ENCODE data around the gene FAM110A.
A peak's percentile ranks its signal among the peaks of the same experiment; 100 is the strongest.

Gene FAM110A

DNA sequence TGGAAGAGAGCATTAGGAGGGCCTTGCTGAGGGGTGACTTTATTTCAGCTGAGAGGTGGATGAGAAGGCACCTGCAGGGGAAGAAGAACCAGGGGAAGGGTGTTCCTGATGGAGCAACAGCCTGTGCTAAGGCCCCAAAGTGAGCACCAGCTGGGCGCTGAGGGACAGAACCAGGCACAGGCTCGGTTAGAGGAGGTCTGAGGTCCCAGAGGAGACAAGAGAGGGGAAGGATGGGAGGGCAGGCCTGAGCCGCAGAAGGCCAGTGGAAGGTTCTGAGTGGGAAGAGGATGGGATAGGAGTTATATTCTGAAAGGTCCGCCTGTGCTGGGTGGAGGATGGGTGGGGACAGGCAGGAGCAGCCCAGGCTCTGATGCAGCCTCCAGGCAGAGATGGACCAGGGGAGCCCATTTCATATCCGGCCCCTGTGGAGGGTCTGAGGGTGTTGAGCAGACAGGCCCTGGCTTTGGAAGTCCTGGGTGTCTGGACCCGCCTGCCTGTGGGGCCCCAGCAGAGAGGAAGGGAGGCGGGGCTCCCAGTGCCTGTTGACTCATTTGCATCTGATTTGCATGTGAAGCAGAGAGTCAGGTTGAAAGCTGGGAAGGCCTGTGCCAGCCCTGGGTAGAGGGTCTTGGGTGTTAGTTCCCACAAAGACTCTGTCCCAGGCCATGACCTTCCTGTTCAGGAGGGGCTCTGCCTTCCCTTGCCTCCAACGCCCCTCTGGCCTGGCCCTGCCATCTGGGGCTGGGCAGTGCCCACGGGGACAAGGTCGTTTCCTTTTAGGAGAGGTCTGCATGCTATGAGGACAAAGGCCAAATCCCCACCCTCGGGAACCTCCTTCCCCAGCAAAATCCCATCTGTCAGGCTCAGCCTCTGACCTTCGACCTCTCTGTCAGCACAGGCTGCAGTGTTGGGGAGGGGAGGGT, 10.6 kb upstream of the FAM110A start:
- Mint-ChIP-seq H3K4me1 (peaks cover 37% of the 10 kb centered on the region), H3K27me3 (ENCODE audit: low read depth, poor library complexity) (peaks cover 8% of the 10 kb centered on the region), H3K36me3 (ENCODE audit: low read depth) (no peaks in the 10 kb centered on the region), H3K4me3 (peak overlapping the region; percentile 42), H3K27ac (peak overlapping the region; percentile 27), H3K9me3 (peaks cover 8% of the 10 kb centered on the region)
- TF ChIP-seq, protein P1, sequence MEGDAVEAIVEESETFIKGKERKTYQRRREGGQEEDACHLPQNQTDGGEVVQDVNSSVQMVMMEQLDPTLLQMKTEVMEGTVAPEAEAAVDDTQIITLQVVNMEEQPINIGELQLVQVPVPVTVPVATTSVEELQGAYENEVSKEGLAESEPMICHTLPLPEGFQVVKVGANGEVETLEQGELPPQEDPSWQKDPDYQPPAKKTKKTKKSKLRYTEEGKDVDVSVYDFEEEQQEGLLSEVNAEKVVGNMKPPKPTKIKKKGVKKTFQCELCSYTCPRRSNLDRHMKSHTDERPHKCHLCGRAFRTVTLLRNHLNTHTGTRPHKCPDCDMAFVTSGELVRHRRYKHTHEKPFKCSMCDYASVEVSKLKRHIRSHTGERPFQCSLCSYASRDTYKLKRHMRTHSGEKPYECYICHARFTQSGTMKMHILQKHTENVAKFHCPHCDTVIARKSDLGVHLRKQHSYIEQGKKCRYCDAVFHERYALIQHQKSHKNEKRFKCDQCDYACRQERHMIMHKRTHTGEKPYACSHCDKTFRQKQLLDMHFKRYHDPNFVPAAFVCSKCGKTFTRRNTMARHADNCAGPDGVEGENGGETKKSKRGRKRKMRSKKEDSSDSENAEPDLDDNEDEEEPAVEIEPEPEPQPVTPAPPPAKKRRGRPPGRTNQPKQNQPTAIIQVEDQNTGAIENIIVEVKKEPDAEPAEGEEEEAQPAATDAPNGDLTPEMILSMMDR (IDR thresholded peaks at IDR 0.05) = no peak
- no peak for DNase-seq

GRCh38 chr20:823574-823902, 10.0 kb upstream of the FAM110A start:
- H3K9me3 Mint-ChIP-seq = peaks cover 8% of the 10 kb centered on the region
- peak overlapping the region; percentile 28 for H3K4me3 Mint-ChIP-seq
- H3K27ac Mint-ChIP-seq = peak overlapping the region; percentile 47
- H3K27me3 Mint-ChIP-seq (ENCODE audit: low read depth, poor library complexity) = peaks cover 8% of the 10 kb centered on the region
- DNase-seq = no peak
- peaks cover 37% of the 10 kb centered on the region for H3K4me1 Mint-ChIP-seq
- TF ChIP-seq, protein P1 (IDR thresholded peaks at IDR 0.05) = no peak
- no peaks in the 10 kb centered on the region for H3K36me3 Mint-ChIP-seq (ENCODE audit: low read depth)

GRCh38 chr20:824490-824889, 9.0 kb upstream of the FAM110A start:
- Mint-ChIP-seq H3K27me3 (ENCODE audit: low read depth, poor library complexity) (peaks cover 8% of the 10 kb centered on the region), H3K27ac (no peak overlapping the region), H3K9me3 (peaks cover 8% of the 10 kb centered on the region), H3K4me1 (peaks cover 45% of the 10 kb centered on the region), H3K4me3 (no peak overlapping the region), H3K36me3 (ENCODE audit: low read depth) (no peaks in the 10 kb centered on the region)
- DNase-seq = no peak
- TF ChIP-seq, protein P1 (IDR thresholded peaks at IDR 0.05) = no peak

DNA sequence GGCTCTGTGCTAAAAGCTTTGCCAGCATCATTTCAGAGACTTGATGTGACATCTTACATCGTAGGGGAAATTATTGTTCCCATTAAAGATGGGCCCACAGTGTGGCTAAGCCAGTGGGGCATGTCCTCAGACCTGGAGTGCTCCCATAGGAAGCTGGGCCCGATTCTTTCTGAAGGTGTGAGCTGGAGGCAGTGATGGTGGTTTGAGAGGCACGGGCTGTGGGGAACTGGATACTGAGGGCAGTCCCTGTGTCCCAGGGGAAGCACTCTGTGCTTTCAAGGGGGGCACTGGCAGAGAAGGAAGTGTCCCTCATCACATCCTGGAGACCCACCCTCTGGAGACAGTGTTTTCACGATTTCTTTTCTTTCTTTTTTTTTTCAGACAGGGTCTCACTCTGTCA, 8.6 kb upstream of the FAM110A start:
- no peak overlapping the region for H3K27ac Mint-ChIP-seq
- DNase-seq = no peak
- peaks cover 45% of the 10 kb centered on the region for H3K4me1 Mint-ChIP-seq
- H3K4me3 Mint-ChIP-seq = no peak overlapping the region
- TF ChIP-seq, protein P1 (IDR thresholded peaks at IDR 0.05) = no peak
- H3K9me3 Mint-ChIP-seq = peaks cover 4% of the 10 kb centered on the region
- peaks cover 8% of the 10 kb centered on the region for H3K27me3 Mint-ChIP-seq (ENCODE audit: low read depth, poor library complexity)
- no peaks in the 10 kb centered on the region for H3K36me3 Mint-ChIP-seq (ENCODE audit: low read depth)

GRCh38 chr20:825710-826421, 7.6 kb upstream of the FAM110A start:
- peaks cover 4% of the 10 kb centered on the region for H3K9me3 Mint-ChIP-seq
- no peak overlapping the region for H3K4me3 Mint-ChIP-seq
- no peak overlapping the region for H3K27ac Mint-ChIP-seq
- TF ChIP-seq, protein P1 (IDR thresholded peaks at IDR 0.05) = no peak
- peaks cover 39% of the 10 kb centered on the region for H3K4me1 Mint-ChIP-seq
- no peak for DNase-seq
- H3K36me3 Mint-ChIP-seq (ENCODE audit: low read depth) = no peaks in the 10 kb centered on the region
- H3K27me3 Mint-ChIP-seq (ENCODE audit: low read depth, poor library complexity) = peaks cover 8% of the 10 kb centered on the region
